ENCODE data around the gene INSIG1.

The INSIG1 gene

DNA sequence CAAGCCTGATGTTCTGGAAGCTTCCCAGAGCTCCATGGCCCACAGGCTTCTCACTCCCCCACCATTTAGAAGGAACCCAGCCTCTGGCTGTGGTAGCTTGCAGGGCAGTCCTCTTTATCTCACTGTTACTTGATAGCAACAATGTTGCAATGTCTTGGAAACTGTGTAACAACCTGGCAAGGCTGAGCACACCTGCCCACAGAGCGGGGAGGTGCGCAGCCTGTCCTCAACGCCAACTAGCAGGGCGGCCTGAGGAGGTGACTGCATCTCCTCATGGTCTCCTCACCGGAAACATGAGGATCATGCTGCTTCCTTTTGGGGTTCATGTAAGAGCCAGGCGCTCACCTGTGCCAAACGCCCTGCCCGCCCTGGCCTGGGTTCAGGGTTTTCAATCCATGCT is 43.7 kb upstream of the INSIG1 start:
- Histone ChIP-seq H3K27ac (no peak overlapping the region), H3K4me3 (ENCODE audit: low read depth, low read length) (no peak overlapping the region), H3K27me3 (replicated peaks) (peaks cover 3% of the 10 kb centered on the region), H3K36me3 (replicated peaks) (no peaks in the 10 kb centered on the region)
- in situ Hi-C loops (cut with HindIII; ENCODE audit: low pct_ligation_motif_present, low sequenced_read_pairs): no loop called here
- no peak for DNase-seq
- TF ChIP-seq CTCF (IDR thresholded peaks at IDR 0.05; ENCODE audit: low read depth, low read length, missing control alignments): no peak

GRCh38 chr7:155255071-155255470 is 42.6 kb upstream of the INSIG1 start:
- Histone ChIP-seq H3K27me3 (replicated peaks) (peaks cover 3% of the 10 kb centered on the region), H3K27ac (no peak overlapping the region), H3K4me3 (ENCODE audit: low read depth, low read length) (no peak overlapping the region), H3K36me3 (replicated peaks) (no peaks in the 10 kb centered on the region)
- in situ Hi-C loops (cut with HindIII; ENCODE audit: low pct_ligation_motif_present, low sequenced_read_pairs): no loop called here
- TF ChIP-seq CTCF (IDR thresholded peaks at IDR 0.05; ENCODE audit: low read depth, low read length, missing control alignments): no peak
- DNase-seq: no peak

DNA sequence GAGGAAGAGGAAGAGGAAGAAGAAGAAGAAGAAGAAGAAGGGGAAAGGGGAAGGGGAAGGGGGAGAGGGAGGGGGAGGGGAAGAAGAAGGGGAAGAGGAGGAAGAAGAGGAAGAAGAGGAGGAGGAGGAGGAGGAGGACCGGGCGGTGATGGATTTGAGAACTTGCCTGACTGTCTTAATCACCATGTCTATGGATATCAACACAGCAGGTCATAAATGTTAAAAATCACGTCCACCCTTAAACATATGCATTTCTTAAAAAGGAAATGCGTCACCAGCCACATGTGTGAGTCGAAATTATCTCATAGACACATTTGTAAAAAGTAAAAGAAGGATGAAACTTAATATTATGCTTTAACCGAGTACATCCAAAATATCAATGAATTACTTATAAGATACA is 42.1 kb upstream of the INSIG1 start:
- in situ Hi-C loops (cut with HindIII; ENCODE audit: low pct_ligation_motif_present, low sequenced_read_pairs): no loop called here
- Histone ChIP-seq H3K27ac (no peak overlapping the region), H3K36me3 (replicated peaks) (no peaks in the 10 kb centered on the region), H3K4me3 (ENCODE audit: low read depth, low read length) (no peak overlapping the region), H3K27me3 (replicated peaks) (peaks cover 3% of the 10 kb centered on the region)
- DNase-seq: no peak
- no peak for TF ChIP-seq CTCF (IDR thresholded peaks at IDR 0.05; ENCODE audit: low read depth, low read length, missing control alignments)

DNA sequence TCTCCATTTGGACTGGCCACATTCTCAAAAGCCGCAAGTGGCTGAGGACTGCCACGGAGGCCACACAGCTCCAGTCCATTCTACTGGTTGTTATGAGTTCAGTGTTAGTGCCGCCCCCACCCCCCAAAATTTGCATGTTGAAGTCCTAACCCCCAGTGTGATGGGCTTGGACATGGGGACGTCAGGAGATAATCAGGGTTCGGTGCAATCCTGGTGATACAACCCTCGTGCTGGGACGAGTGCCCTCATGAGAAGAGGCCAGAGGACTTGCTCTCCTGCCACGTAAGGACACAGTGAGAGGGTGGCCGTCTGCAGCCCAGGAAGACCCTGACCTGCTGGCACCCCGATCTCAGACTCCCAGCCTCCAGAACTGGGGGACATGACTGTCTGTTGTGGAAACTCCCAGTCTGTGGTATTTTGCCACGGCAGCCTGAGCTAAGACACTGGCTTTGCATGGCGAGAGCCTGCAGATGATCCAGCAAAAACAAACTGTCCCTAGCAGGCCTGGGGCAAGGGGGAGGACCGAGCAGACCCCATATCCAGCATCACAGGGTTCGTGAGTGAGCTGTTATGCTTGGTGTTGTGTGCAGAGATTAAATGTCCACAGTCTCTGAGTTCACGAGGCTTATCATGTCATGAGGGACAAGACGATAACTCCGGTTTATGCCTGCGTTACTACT is 41.5 kb upstream of the INSIG1 start:
- peaks cover 3% of the 10 kb centered on the region for H3K27me3 ChIP-seq (replicated peaks)
- no peaks in the 10 kb centered on the region for H3K36me3 ChIP-seq (replicated peaks)
- in situ Hi-C loops (cut with HindIII; ENCODE audit: low pct_ligation_motif_present, low sequenced_read_pairs): no loop called here
- H3K27ac ChIP-seq: no peak overlapping the region
- H3K4me3 ChIP-seq (ENCODE audit: low read depth, low read length): no peak overlapping the region
- no peak for DNase-seq
- TF ChIP-seq CTCF (IDR thresholded peaks at IDR 0.05; ENCODE audit: low read depth, low read length, missing control alignments): no peak

GRCh38 chr7:155256761-155257481 is 40.8 kb upstream of the INSIG1 start:
- Histone ChIP-seq H3K4me3 (ENCODE audit: low read depth, low read length) (no peak overlapping the region), H3K27me3 (replicated peaks) (peaks cover 3% of the 10 kb centered on the region)
- in situ Hi-C loops (cut with HindIII; ENCODE audit: low pct_ligation_motif_present, low sequenced_read_pairs): no loop called here

More at GRCh38 chr7:155256761-155257481, 40.8 kb upstream of the INSIG1 start:
- TF ChIP-seq CTCF (IDR thresholded peaks at IDR 0.05; ENCODE audit: low read depth, low read length, missing control alignments): no peak
- peak overlapping the region; percentile 38 for H3K27ac ChIP-seq
- no peaks in the 10 kb centered on the region for H3K36me3 ChIP-seq (replicated peaks)
- DNase-seq: no peak
